Stimulated activated CD4-positive, alpha-beta T cell treated with anti-CD3 and anti-CD28 coated beads, Interleukin-2, amount 100 ng/mL, for 48 hours (primary cell): ENCODE results near the gene MRPS34.
"Not testable (repeated sequence)": the region's sequence is repeated elsewhere in the genome, so short reads cannot be mapped to it uniquely, and the experiment has no call there.

Source experiments
- DNase-seq, 2 donors: peaks; one replicate each; pipeline ENCODE4 v3.0.0-alpha.2; 2020

MRPS34 gene

GRCh38 chr16:1746693-1747195, 26.2 kb downstream of the MRPS34 start:
- no peak for DNase-seq

GRCh38 chr16:1745900-1746692, 26.8 kb downstream of the MRPS34 start:
- DNase-seq: no peak

GRCh38 chr16:1745181-1745899, 27.6 kb downstream of the MRPS34 start:
- no peak for DNase-seq

GRCh38 chr16:1744338-1744840, 28.5 kb downstream of the MRPS34 start:
- DNase-seq: no peak

DNA sequence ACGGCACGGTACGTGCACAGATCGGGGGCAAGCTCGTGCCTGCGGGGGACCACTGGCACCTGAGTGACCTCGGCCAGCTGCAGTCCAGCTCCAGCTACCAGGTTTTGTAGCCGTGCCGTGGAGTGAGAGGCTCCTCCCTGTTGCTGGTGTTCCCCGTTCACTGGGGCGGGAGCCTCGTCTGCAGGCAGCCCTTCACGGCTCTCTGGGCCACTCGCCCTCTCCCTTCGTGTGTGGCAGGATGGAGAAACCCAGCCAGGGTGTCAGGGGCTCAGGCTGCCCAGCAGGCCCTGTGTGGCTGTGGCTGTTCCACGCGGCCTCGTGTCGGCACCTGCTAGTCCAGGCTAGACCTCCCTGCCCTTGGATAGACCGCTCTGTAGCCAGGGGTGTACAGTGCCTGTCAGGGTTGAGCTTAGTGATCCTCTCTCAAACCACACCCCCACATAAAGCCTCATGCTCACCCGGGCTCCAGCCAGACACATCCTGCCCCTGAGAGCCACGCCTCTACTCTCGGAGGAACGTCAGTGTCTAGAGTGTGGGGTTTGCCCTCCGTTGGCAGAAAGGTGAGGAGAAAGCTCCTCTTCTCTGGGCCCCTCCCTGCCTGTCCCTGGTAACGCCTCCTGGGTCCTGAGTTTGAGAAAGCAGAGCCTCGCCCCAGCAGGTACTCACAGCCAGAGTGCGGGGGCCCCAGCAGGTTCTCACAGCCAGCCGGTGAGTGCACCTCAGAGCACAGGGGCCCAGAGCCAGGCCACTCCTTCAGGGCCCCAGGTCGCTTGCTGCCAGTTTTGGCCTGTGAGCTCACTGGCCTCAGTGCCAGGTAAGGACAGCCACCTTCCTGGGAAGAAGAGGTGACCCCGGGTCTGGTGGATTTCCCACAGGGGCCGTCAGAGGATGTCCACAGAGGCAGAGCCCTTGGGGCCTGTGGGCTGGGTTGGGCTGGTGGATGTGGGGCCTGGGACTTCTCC, 29.3 kb downstream of the MRPS34 start:
- DNase-seq: no peak

- DNase-seq: no peak
Observed at GRCh38 chr16:1741553-1742165, 31.3 kb downstream of the MRPS34 start.

GRCh38 chr16:1740781-1741490, 32.0 kb downstream of the MRPS34 start:
- DNase-seq: no peak

DNA sequence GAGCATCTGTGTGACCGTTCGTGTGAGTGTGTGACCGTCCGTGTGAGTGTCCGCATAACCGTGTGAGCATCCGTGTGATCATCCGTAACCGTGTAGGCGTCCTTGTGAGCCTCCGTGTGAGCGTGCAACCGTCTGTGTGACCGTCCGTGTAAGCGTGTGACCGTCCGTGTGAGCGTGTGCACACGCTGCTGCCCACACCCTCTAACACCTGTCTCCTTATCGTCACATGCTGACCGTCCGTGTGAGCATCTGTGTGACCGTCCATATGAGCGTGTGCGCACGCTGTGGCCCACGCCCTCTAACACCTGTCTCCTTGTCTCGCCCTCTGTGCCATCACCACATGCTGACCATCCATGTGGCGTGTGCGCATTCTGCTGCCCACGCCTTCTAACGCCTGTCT, 32.7 kb downstream of the MRPS34 start:
- no peak for DNase-seq

DNA sequence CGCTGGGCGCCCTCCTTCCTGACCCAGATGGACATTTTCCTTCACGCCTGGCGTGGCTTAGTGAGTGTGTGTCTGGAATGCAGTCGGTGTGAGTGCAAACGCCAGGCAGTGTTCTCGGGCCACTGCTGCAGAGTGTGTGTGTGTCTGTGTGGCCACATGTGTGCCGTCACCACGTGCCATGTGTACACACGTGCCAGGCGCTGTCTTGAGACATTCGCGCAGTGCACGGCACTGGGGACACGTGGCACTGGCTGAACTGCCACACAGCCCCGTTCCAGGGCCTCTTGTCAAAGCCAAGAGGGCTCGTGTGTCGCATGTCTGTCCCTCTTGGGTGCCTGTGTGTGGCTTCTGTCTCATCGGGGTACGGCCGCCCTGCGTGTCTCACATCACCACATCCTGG, 38.1 kb downstream of the MRPS34 start:
- DNase-seq: no peak

- DNase-seq: no peak
Observed at GRCh38 chr16:1734123-1734522, 38.8 kb downstream of the MRPS34 start.

- DNase-seq: not testable (repeated sequence)
Observed at GRCh38 chr16:1732551-1732987, 40.4 kb downstream of the MRPS34 start.

DNA sequence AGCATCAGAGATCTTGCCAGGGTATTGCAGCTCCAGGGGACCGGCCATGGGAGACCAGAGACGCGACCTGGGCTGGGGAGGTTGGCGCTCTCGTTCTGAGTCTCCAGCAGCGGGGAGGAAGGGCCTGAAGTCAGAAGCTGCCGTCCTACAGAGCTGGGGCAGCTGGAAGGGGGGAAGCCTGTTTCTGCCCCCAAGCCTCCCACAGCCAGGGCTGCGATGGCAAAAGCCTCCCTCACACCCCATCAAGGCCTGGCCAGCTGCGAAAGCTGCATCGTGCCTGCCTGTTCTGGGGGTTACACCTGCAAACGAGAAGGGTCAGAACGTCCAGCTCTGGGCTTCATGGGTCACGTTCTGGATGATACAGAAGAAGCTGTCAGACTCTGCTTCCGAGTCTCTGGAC, 40.9 kb downstream of the MRPS34 start:
- no peak for DNase-seq

- no peak for DNase-seq
Observed at GRCh38 chr16:1731603-1732002, 41.3 kb downstream of the MRPS34 start.

- no peak for DNase-seq
Observed at GRCh38 chr16:1731073-1731472, 41.9 kb downstream of the MRPS34 start.

DNA sequence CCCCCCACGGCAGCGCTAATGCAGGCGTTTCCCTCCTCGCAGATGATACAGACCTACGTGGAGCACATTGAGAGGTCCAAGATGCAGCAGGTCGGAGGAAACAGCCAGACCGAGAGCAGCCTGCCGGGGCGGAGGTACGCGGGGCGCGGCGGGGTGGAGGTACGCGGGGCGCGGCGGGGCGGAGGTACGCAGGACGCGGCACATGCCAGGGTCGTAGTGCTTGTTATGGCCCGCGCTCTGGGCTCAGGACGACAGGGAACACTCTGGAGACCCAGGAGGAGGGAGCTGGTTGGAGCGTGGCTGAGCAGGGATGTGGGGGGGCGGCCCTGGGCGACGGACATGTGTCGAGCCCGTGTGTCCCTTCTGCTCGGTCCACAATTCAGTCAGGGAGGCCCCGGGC, 43.5 kb downstream of the MRPS34 start:
- DNase-seq: no peak

GRCh38 chr16:1729026-1729425, 43.9 kb downstream of the MRPS34 start:
- DNase-seq: no peak

DNA sequence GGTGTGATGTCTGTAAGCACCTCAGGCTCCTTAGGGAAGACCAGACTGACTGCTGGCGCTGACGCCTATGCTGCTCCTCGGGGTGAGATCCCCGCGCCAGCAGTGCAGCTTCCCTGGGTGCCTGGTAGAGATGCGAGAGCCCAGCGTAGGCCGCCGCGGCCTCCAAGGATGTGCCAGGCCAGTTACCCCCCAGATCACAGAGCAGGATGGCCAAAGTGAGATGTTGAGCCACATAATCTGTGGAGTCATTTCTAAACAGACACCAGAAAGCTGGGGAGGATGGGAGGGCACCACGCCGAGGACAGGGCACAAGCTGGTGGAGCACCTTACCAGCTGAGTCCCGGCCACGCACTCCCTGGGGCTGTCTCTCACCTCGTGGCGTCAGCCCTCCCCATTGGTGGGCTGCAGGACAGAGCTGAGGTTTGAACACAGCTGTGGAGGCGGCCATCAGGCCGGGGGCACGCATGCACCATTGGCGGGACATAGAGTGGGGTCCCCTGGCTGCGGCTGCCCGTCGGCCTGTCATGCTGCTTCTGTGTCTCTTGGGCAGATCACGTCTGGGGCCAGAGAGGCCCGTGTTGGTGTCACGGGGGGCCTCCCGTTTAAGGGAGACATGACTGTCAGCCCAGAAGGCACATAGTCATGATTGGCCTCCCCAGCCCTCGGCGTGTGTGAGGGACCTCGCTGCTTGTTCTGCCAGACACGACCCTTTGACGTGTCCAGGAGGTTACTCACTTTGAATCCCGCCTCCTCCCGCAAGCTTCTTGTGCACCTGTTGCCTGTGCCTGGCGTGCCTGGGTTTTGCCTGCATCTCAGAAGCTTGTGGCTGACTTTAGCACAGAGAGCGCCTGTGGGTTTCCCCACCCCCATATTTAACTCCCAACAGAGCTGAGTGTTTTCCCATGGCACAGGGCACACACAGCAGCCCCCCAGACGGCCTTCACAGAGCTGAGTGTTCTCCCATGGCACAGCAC, 45.0 kb downstream of the MRPS34 start:
- no peak for DNase-seq

DNA sequence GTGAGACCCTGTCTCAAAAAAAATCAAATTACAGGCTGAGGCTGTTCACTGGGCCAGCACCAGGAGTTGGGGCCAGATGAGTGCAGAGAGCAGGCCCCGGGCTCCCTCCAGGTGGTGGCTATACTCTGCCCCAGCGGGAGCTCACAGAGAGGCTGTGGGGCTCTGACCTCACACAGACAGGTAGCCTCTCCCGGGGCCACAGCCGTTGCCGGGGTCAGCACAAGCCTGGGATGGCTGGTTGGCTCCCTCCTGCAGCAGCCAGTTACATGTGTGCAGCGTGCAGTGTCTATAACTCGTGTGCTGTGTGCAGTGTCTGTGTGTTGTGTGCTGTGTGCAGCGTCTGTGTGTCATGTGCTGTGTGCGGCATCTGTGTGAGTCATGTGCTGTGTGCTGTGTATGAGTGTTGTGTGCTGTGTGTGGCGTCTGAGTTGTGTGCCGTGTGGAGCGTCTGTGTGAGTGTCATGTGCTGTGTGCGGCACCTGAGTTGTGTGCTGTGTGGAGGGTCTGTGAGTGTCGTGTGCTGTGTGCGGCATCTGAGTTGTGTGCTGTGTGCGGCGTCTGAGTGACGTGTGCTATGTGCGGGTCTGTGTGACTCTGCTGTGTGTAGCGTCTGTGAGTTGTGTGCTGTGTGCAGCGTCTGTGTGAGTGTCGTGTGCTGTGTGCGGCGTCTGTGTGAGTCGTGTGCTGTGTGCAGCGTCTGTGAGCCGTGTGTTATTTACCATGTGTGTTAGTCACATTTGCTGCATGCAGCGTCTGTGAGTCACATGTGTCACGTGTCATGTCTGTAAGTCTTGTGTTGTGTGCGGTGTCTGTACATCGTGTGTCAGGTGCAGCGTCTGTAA, 46.1 kb downstream of the MRPS34 start:
- DNase-seq: no peak

DNA sequence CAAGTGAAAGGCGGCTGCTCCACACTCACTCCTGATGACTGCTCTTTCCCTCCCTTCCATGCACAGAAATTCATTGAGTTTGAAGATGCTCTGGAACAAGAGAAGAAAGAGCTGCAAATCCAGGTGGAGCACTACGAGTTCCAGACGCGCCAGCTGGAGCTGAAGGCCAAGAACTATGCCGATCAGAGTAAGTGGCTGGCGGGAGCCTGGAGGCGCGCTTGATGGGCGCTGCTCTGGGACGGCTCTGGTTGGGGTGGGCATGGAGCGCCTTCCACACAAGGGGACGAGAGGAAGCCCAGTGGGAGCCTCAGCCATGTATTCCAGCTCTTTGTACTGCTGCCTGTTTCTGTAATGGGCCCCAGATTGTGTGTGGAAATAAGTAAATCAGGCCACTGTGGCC, 48.4 kb downstream of the MRPS34 start:
- DNase-seq: no peak
